IMR-90 (cell line): ENCODE data around the gene YJEFN3.

Source experiments
- CEBPB ChIP-seq: IDR thresholded peaks from 2 replicates; pipeline ENCODE4 v1.6.1; 2012; ENCODE audit warnings: low read depth, low read length, improper control_type of control experiment
- CHD1 ChIP-seq: IDR thresholded peaks from 2 replicates; pipeline ENCODE4 v1.6.1; 2012; ENCODE audit warnings: low read depth, low read length, improper control_type of control experiment
- POLR2A ChIP-seq: IDR thresholded peaks from 2 replicates; pipeline ENCODE4 v1.6.1; 2012; ENCODE audit warnings: mild to moderate bottlenecking, low read depth, low read length
- RAD21 ChIP-seq: IDR thresholded peaks from 2 replicates; pipeline ENCODE4 v1.6.1; 2012; ENCODE audit warnings: low read length, improper control_type of control experiment
- TF ChIP-seq, protein P1 (sequence below): conservative IDR thresholded peaks from 2 replicates; pipeline ENCODE4 v1.5.1; 2012; ENCODE audit warnings: mild to moderate bottlenecking, low read depth, low read length, improper control_type of control experiment
- TF ChIP-seq, protein P2 (sequence below): fragments of 150-350 bp; IDR thresholded peaks from 2 replicates; pipeline ENCODE4 v1.6.1; 2016; ENCODE audit warnings: low read depth, mild to moderate bottlenecking, low read length, moderate library complexity, borderline replicate concordance

DNA sequence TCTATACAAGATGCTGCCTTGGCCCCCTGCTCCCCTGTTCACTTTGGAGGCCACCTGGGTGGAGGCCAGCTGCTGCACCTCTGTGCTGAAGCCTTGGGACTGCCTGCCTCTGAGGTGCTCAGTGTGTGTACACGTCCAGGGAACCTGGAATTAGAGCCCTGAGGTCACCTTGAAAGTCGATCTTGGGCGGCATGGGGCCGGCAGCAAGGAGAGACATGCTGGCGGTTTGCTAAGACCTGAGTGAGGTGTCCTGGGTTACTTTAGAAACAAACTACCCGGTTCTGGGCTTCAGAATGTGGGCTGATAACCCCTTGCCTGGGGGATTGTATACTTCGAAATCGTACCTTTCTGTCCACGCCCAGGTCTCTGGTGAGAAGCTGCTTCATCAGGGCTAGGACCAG is 38.9 kb upstream of the YJEFN3 start:
- TF ChIP-seq CEBPB (no peak), POLR2A (no peak), RAD21 (no peak), CHD1 (no peak)
- TF ChIP-seq, protein P1, sequence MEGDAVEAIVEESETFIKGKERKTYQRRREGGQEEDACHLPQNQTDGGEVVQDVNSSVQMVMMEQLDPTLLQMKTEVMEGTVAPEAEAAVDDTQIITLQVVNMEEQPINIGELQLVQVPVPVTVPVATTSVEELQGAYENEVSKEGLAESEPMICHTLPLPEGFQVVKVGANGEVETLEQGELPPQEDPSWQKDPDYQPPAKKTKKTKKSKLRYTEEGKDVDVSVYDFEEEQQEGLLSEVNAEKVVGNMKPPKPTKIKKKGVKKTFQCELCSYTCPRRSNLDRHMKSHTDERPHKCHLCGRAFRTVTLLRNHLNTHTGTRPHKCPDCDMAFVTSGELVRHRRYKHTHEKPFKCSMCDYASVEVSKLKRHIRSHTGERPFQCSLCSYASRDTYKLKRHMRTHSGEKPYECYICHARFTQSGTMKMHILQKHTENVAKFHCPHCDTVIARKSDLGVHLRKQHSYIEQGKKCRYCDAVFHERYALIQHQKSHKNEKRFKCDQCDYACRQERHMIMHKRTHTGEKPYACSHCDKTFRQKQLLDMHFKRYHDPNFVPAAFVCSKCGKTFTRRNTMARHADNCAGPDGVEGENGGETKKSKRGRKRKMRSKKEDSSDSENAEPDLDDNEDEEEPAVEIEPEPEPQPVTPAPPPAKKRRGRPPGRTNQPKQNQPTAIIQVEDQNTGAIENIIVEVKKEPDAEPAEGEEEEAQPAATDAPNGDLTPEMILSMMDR = no peak
- TF ChIP-seq, protein P2, sequence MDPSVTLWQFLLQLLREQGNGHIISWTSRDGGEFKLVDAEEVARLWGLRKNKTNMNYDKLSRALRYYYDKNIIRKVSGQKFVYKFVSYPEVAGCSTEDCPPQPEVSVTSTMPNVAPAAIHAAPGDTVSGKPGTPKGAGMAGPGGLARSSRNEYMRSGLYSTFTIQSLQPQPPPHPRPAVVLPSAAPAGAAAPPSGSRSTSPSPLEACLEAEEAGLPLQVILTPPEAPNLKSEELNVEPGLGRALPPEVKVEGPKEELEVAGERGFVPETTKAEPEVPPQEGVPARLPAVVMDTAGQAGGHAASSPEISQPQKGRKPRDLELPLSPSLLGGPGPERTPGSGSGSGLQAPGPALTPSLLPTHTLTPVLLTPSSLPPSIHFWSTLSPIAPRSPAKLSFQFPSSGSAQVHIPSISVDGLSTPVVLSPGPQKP = no peak
